ENCODE data around the gene ZNF606.

The ZNF606 gene

DNA sequence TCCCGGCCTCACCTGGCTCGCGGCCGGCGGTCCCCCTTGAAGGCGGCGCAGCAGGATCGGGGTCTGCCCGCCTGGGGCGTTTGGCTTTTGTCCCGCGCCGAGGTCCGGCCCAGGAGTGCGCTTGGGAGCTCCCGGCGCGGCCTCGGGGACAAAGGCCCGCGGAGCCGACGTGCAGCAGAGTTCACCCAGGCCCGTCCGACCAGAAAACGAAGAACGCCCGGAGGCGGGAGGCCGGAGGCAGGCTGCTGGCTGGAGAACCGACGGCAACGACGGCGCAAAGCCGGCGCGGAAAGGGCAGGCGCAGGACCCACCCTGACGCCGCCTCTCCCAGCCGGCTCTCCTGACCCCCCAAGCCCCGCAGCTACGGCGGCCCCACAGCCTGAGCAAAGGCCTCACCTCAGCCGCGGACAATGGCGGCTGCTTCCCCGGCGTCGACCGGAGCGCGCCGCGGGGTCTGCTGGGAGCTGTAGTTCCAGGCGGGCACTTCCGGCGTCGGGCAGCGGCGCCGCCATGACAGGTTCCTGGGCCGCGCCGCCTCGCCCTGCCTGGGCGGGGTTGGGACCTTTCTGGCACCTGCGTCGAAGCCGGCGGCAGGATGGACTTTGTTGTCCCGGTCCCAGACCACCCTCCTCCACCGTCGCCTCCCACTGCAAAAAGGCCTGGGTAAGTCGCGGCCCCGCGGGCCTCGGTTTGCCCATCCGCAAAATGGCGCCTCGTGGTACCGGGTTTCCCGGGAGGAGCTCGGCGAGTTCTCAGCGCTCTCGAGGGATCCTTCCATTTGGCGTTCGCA is at the start of gene ZNF606:
TSS of gene ZNF606 (minus strand) at position 437 of the 790 bp plus-strand sequence. CDS start 1,501 bp downstream, outside the sequence.
- peak; percentile 70 for DNase-seq

DNA sequence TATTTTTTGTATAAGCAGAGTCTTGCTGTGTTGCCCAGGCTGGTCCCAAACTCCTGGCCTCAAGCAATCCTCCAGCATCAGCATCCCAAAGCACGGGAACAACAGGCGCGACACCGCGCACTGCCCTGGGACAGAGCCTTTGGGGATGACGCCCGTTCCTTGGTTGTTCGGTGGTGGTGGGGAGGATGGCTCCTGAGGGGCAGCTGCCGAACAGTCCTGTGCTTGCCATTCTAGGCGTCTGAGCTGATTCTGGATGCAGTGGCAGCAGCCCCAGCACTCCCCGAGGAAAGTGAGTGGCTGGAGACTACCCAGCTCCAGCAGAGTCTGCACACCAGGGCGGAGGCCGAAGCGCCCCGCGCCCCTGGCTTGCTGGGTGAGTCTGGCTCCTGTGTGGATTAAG is 49.6 kb upstream of the ZNF606 start:
- DNase-seq: no peak

GRCh38 chr19:58047672-58048071 is 45.1 kb upstream of the ZNF606 start:
- no peak for DNase-seq

DNA sequence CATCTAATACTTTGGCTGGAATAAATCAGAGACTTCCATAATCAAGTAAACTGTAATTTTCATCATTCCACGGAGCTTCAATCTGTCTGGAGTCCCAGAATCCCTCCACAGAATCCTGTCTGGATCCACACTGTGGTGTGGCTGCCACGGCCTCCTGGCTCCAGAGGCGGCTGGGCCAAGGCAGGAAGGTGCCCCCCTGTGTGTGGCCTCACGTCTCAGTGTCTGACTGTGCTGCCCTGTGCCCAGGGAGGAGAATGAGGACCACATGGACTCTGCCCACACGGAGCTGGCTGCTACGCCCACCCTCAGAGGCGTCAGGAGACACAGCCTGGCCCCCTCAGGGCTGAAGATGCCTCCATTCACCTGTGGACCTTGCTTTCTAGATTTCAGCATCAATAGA is 44.2 kb upstream of the ZNF606 start:
- no peak for DNase-seq

DNA sequence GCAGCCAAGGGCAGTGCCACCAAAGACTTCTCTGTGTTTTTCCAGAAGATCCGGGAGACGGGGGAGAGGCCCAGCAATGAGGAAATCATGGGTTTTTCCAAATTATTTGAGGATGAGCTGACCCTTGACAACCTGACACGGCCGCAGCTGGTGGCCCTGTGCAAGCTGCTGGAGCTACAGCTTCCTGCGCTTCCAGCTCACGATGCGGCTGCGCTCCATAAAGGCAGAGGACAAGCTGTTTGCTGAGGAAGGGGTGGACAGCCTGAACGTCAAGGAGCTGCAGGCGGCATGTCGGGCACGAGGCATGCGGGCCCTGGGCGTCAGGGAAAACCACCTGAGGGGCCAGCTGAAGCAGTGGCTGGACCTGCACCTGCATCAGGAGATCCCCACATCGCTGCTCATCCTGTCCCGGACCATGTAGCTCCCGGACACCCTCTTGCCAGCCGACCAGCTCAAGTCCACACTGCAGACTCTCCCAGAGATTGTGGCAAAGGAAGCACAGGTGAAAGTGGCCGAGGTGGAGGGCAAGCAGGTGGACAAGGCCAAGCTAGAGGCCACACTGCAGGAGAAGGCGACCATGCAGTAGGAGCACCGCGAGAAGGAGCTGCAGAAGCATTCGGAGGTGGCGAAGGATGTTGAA is 42.9 kb upstream of the ZNF606 start:
- DNase-seq: no peak

GRCh38 chr19:58044886-58045285 is 42.3 kb upstream of the ZNF606 start:
- DNase-seq: no peak

GRCh38 chr19:58044391-58044790 is 41.8 kb upstream of the ZNF606 start:
- no peak for DNase-seq

- DNase-seq: no peak
These were observed 40.1 kb upstream of the ZNF606 start for GRCh38 chr19:58042495-58043340.

DNA sequence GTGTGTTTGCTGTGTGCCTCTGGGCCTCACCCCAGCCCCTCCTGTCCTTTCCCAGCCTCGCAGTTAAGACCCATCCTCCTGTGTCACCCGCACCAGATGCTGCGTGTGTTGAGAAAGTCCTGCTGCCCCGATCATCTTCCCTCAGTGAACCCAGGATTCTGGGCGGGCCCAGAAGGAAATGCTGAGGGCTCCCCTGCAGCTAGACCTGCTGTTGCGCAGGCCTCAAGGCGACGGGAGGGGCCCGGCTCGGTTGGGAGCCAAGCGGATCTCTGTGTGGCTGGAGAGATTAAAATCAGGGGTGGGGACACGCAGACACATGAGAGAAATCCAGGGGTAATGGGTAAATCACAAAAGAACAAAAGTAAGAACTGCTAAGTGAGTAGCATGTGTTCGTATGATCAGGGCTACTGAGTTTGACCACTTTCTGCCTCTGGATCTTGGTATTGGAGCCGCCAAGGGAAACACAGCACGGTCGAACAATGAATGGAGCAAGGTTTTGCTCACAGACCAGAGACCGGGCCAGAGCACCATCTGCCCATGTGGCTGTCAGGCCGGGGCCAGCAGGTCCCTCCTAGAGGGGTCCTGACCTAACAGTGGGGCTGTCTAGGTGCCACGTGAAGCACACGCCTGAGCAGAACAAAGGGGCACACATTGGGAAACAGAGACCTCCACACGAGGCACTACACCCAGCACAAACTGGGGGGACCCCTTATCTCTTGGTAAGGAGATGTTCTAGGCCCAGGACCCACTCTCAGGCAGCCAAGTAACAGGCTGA is 38.3 kb upstream of the ZNF606 start:
- DNase-seq: no peak

DNA sequence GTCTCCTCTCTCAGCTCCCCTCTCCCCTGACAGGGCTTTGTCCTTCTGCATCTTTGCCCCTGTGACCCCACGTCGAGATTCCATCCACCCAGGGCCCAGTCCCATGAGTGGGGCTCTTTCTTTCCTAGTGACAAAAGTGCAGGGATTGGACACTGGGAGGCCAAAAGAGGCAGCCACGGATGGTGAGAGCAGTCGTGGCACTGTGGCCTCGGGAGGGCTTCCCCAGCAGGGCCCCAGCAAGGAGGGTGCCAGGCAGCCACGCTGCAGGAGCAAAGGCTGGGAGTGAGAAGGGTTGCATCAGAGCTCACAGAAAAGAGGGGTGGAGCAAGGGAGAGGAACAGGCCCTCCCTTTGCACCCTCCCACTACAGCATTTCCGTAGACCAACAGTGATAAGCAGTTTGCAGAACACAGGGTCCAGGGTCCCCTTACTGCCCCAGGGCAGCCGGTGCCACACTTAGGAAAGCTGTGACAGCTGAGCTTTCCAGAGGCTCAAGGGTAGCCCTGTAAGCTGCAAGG is 36.1 kb upstream of the ZNF606 start:
- DNase-seq: no peak

GRCh38 chr19:58037927-58038687 is 35.5 kb upstream of the ZNF606 start:
- no peak for DNase-seq

DNA sequence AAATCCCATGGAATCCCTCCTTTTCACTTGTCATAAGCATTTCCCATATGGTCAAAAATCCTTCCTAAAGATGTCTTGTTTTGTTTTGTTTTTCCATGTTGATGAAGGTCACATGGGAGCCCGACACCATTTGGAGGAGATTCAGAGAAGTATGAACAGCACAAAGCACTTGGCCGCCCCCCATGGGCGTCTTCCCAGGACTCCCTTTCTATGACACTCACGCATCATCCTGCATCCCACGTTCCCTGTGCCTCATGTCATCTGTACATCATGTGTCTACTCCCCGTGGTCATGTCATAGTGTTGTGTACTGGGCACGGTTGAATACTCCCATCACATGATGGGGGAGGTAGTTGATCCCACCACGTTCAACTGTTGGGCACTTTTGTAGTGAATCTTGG is 33.2 kb upstream of the ZNF606 start:
- no peak for DNase-seq

DNA sequence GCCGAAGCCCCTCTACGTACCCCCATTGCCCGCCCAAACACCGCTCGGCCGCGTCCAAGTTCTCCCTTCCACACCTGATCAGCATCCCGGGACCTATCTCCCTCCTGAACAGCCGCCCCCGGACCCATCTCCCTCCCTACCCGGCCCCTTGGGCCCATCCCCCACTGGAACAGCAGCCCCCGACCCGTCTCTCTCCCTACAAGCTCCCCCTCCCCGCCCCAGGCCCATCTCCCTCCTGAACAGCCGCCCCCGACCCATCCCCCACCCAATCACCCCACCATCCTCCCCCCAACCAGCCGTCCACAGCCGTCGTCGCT is 31.8 kb upstream of the ZNF606 start:
- no peak for DNase-seq

DNA sequence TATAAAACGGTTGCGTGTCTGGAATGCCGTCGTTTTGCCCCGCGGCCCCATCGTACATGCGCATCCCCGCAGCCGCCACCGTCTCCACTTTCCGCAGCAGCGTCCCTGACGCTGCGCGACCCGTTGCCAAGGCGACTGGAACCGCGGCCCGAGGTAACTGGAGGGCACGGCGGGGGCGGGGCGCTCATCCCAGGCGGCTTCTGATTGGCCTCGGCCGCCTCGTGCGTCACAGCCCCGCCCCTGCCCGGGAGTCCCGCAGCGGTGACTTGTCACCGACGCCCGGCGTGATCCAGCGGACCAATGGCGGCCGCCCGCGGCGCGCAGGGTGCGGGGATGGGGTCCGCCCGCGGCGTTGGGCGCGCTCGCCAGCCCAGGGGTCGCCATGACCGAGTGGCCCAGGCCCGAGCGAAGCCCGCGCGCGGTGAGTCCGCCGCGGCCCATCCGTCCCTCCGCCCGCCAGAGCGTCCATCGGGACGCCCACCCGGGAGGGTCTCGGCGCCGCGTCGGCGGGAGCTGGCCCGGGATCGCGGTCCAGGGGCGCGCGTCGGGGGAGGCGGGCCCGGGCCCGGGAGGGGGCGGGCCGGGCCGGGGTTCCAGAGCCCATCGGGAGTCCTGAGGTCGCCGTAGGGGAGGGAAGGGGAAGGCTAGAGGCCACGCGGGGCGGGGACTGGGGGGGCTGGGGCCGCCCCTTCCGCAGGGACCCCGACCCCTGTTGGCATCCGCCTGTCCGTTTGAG is 31.3 kb upstream of the ZNF606 start, which contains the start of gene ZSCAN1:
TSS of gene ZSCAN1 (plus strand) at position 285 of the 736 bp plus-strand sequence. CDS start 3,812 bp downstream, outside the sequence.
- DNase-seq: peak; percentile 92

- DNase-seq: no peak
These were observed 22.0 kb upstream of the ZNF606 start for GRCh38 chr19:58024661-58025060.

DNA sequence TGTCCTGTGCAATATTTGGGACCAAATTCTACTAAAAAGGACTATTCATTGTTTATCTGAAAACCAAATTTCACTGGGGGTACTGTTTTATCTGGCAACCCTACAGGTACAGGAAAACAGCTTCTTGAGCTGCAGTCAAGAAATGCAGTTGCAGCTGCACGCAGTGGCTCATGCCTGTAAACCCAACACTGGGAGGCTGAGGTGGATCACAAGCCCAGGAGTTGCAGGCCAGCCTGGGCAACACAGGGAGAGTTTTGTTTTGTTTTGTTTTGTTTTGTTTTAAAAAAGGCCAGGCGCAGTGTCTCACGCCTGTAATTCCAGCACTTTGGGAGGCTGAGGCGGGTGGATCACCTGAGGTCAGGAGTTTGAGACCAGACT is 19.7 kb upstream of the ZNF606 start:
- DNase-seq: no peak

- peak; percentile 69 for DNase-seq
These were observed 19.1 kb upstream of the ZNF606 start for GRCh38 chr19:58021541-58022282.

DNA sequence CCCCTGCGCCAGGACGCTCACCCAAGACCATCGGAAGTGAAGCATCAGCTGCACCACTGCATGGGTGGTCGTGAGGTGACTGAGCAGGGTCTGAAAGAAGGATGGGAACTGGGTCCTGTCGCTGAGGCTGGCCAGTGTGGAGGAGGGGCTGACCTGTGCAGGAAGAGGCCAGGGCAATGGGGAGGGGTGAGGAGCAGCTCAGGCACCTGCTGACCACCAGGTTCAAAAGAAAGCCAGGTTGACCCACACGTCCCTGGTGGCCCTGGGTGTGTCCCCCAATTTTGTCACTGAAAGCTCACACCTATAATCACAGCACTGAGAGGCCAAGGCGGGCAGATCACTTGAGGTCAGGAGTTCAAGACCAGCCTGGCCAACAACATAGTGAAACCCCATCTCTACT is 17.5 kb upstream of the ZNF606 start:
- no peak for DNase-seq

GRCh38 chr19:58014141-58014540 is 11.5 kb upstream of the ZNF606 start:
- no peak for DNase-seq

- DNase-seq: no peak
These were observed 7.9 kb upstream of the ZNF606 start for GRCh38 chr19:58010507-58010906.

Data from T1000 (cell line).